ENCODE measurements around the gene COL18A1. TPM values are rescaled to one million over a fixed set of nuclear protein-coding genes. Genes with fewer than 3 reads are reported as not detected.

The COL18A1 gene
- total RNA-seq, 1 experiment from 2014 or later = 3.3 TPM

DNA sequence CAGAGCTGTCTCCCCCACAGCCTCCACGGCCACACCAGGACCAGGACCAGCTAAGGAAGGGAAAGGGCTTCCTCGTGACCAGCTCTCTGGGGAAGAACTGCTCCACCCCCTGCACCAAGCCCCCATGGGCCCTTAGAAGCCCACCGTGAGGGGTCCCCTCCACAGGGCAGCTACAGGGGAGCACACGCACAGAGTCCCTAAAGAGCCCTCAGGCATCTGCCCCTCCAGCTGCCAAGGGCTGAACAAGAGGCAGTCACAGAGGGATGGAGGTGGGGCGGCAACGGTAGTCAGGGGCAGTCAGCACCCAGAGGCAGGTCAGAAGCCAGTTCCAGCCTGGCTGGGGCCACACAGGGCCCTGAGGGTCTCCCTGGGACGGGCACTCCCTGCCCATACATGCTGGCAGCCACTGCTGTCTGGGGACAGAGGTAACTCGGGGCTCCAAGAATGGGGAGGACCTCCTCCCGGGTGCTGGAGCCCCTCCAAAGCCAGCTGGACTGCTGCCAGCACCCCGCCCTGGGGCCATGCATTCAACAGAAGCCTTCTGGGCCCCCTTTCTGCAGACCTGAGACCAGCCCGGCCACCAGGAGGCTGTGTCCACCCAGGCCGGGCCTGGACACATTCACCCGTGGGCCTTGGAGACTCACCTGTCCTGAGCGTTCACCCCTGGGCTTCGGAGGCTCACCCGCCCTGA lies 118.6 kb downstream of the COL18A1 start:
- H3K4me3 ChIP-seq (ENCODE audit: low read depth, low read length, poor library complexity, severe bottlenecking) = no peak overlapping the region
- DNase-seq (ENCODE audit: low spot score) = no peak
- POLR2A ChIA-PET (ENCODE audit: low non-redundant PET) = no interaction called here
- no peak overlapping the region for H3K27ac ChIP-seq (ENCODE audit: low read depth, low read length, poor library complexity, severe bottlenecking)
- peaks cover 68% of the 10 kb centered on the region for H3K36me3 ChIP-seq (ENCODE audit: insufficient read depth, low read length, poor library complexity, severe bottlenecking)
- no peaks in the 10 kb centered on the region for H3K4me1 ChIP-seq (ENCODE audit: insufficient read depth, low read length, poor library complexity, severe bottlenecking)
- CTCF ChIA-PET = no interaction called here
- BruUV-seq (replicated peaks) = no TSS peak
- TF ChIP-seq EZH2 (IDR thresholded peaks at IDR 0.05; ENCODE audit: borderline replicate concordance, low read depth, low read length, poor library complexity, severe bottlenecking) = no peak
- TF ChIP-seq, protein P1, sequence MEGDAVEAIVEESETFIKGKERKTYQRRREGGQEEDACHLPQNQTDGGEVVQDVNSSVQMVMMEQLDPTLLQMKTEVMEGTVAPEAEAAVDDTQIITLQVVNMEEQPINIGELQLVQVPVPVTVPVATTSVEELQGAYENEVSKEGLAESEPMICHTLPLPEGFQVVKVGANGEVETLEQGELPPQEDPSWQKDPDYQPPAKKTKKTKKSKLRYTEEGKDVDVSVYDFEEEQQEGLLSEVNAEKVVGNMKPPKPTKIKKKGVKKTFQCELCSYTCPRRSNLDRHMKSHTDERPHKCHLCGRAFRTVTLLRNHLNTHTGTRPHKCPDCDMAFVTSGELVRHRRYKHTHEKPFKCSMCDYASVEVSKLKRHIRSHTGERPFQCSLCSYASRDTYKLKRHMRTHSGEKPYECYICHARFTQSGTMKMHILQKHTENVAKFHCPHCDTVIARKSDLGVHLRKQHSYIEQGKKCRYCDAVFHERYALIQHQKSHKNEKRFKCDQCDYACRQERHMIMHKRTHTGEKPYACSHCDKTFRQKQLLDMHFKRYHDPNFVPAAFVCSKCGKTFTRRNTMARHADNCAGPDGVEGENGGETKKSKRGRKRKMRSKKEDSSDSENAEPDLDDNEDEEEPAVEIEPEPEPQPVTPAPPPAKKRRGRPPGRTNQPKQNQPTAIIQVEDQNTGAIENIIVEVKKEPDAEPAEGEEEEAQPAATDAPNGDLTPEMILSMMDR (conservative IDR thresholded peaks at IDR 0.05; ENCODE audit: low read depth, low read length) = no peak
- H3K27me3 ChIP-seq (replicated peaks; ENCODE audit: insufficient read depth, low read depth, low read length, poor library complexity) = no peaks in the 10 kb centered on the region
- intact Hi-C loops (cut with micrococcal nuclease; ENCODE audit: unreplicated experiment) = no loop called here
- H3K9me3 ChIP-seq (ENCODE audit: low read depth, low read length, poor library complexity, severe bottlenecking) = peaks cover 34% of the 10 kb centered on the region

DNA sequence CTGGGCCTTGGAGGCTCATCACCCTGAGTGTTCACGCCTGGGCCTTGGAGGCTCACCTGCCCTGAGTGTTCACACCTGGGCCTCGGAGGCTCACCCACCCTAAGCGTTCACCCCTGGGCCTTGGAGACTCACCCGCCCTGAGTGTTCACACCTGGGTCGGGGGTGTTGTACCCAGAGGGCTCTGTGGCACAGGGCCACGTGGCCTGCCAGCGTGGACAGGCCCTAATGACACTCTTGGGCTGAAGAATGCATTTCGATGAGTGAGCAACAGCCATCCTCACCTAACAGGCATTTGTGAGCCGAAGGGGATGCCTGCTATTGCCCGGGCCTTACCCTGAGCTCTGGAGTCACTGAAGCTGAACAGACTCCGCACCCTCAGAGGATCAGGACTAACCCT lies 119.8 kb downstream of the COL18A1 start:
- POLR2A ChIA-PET (ENCODE audit: low non-redundant PET) = no interaction called here
- BruUV-seq (replicated peaks) = no TSS peak
- Histone ChIP-seq H3K4me1 (ENCODE audit: insufficient read depth, low read length, poor library complexity, severe bottlenecking) (no peaks in the 10 kb centered on the region), H3K9me3 (ENCODE audit: low read depth, low read length, poor library complexity, severe bottlenecking) (peaks cover 22% of the 10 kb centered on the region), H3K27me3 (replicated peaks; ENCODE audit: insufficient read depth, low read depth, low read length, poor library complexity) (no peaks in the 10 kb centered on the region), H3K4me3 (ENCODE audit: low read depth, low read length, poor library complexity, severe bottlenecking) (no peak overlapping the region), H3K36me3 (ENCODE audit: insufficient read depth, low read length, poor library complexity, severe bottlenecking) (peaks cover 66% of the 10 kb centered on the region), H3K27ac (ENCODE audit: low read depth, low read length, poor library complexity, severe bottlenecking) (no peak overlapping the region)
- intact Hi-C loops (cut with micrococcal nuclease; ENCODE audit: unreplicated experiment) = no loop called here
- DNase-seq (ENCODE audit: low spot score) = no peak
- CTCF ChIA-PET = no interaction called here
- no peak for TF ChIP-seq EZH2 (IDR thresholded peaks at IDR 0.05; ENCODE audit: borderline replicate concordance, low read depth, low read length, poor library complexity, severe bottlenecking)
- TF ChIP-seq, protein P1 (conservative IDR thresholded peaks at IDR 0.05; ENCODE audit: low read depth, low read length) = no peak

DNA sequence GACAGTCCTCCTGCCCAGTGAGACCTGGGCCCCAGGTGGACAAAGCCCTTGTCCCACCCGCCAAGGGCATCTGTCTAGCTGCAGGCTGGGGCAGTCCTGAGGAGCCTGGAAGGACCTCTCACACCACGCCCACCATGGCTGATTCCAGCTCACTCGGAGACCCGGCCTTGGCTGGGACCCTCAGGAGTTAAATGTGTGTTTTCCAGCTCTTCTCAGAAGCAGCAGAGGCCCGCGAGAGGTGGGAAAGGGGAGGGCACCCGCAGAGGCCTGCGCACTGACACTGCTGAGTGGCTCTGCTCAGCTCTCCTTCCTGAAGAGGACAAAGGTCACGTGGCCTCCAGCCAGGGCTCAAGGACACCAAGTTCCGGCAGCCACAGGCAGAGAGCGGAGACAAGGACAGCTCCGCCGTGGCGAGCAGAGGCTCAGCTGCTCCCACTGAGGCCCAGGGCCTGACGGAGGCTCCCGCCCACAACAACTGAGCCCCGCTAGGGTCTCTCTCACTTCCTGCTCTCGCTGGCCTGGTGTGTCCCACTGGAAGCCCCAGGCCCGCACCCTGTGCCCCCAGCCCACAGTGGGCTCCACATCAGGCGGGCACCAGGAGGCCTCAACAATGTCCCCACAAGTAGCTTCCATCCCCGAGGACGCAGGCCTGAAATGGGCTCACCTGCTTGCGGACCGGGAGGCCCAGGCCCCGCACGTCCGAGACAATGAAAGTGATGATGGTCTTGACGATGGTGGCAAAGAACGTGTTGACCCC lies 120.4 kb downstream of the COL18A1 start:
- DNase-seq (ENCODE audit: low spot score) = no peak
- CTCF ChIA-PET = no interaction called here
- no peak for TF ChIP-seq EZH2 (IDR thresholded peaks at IDR 0.05; ENCODE audit: borderline replicate concordance, low read depth, low read length, poor library complexity, severe bottlenecking)
- TF ChIP-seq, protein P1 (conservative IDR thresholded peaks at IDR 0.05; ENCODE audit: low read depth, low read length) = no peak

More for the DNA sequence above, 120.4 kb downstream of the COL18A1 start:
- Histone ChIP-seq H3K4me1 (ENCODE audit: insufficient read depth, low read length, poor library complexity, severe bottlenecking) (no peaks in the 10 kb centered on the region), H3K4me3 (ENCODE audit: low read depth, low read length, poor library complexity, severe bottlenecking) (no peak overlapping the region), H3K27me3 (replicated peaks; ENCODE audit: insufficient read depth, low read depth, low read length, poor library complexity) (no peaks in the 10 kb centered on the region), H3K9me3 (ENCODE audit: low read depth, low read length, poor library complexity, severe bottlenecking) (peaks cover 16% of the 10 kb centered on the region), H3K27ac (ENCODE audit: low read depth, low read length, poor library complexity, severe bottlenecking) (no peak overlapping the region), H3K36me3 (ENCODE audit: insufficient read depth, low read length, poor library complexity, severe bottlenecking) (peaks cover 66% of the 10 kb centered on the region)
- intact Hi-C loops (cut with micrococcal nuclease; ENCODE audit: unreplicated experiment) = no loop called here
- POLR2A ChIA-PET (ENCODE audit: low non-redundant PET) = no interaction called here
- no TSS peak for BruUV-seq (replicated peaks)
